Activated naive CD4-positive, alpha-beta T cell treated with anti-CD3 and anti-CD28 coated beads, Interleukin-2, amount 10 ng/mL, durations not matched to agents 7 days and 5 days (primary cell): ENCODE measurements around the gene PCDHGA11.
"Not testable (repeated sequence)": the region's sequence is repeated elsewhere in the genome, so short reads cannot be mapped to it uniquely, and the experiment has no call there.

Source experiments
- CTCF ChIA-PET: fragments of 350-600 bp; sonication (Branson Sonifier 250); formaldehyde crosslinking; loops from one replicate; lab custom pipeline; 2021; ENCODE audit warnings: antibody characterized with exemption; lab: Charles Lee
- DNase-seq: peaks from one replicate; pipeline ENCODE4 v3.0.0-alpha.2; 2020
- H3K27ac Mint-ChIP-seq: one replicate; pipeline ENCODE4 v1.8.0; 2021; ENCODE audit warnings: mild to moderate bottlenecking, moderate library complexity, mixed read lengths
- H3K27me3 Mint-ChIP-seq: one replicate; pipeline ENCODE4 v1.8.0; 2021; ENCODE audit warnings: mild to moderate bottlenecking, mixed read lengths
- H3K36me3 Mint-ChIP-seq: one replicate; pipeline ENCODE4 v1.8.0; 2021; ENCODE audit warnings: mixed read lengths
- H3K4me1 Mint-ChIP-seq: one replicate; pipeline ENCODE4 v1.8.0; 2021; ENCODE audit warnings: mixed read lengths
- H3K4me3 Mint-ChIP-seq: one replicate; pipeline ENCODE4 v1.8.0; 2021; ENCODE audit warnings: mild to moderate bottlenecking, moderate library complexity, mixed read lengths
- H3K9me3 Mint-ChIP-seq: one replicate; pipeline ENCODE4 v1.8.0; 2021; ENCODE audit warnings: mixed read lengths

PCDHGA11 gene

GRCh38 chr5:141409598-141410306 lies 11.1 kb upstream of the PCDHGA11 start:
- Mint-ChIP-seq H3K4me3 (no peak overlapping the region), H3K27ac (peak overlapping the region; percentile 79), H3K36me3 (peaks cover 18% of the 10 kb centered on the region), H3K4me1 (peaks cover 16% of the 10 kb centered on the region), H3K27me3 (peaks cover 66% of the 10 kb centered on the region), H3K9me3 (peaks cover 20% of the 10 kb centered on the region)
- no peak for DNase-seq
- CTCF ChIA-PET = no interaction called here

- CTCF ChIA-PET = interaction anchor here (0.9 to 2.5 kb wide), 2 partner anchors 113 to 204 kb away, joined by 3 to 10 read pairs; no protein-coding TSS in a partner anchor
- peaks cover 18% of the 10 kb centered on the region for H3K4me1 Mint-ChIP-seq
- H3K27me3 Mint-ChIP-seq = peaks cover 75% of the 10 kb centered on the region
- peaks cover 20% of the 10 kb centered on the region for H3K9me3 Mint-ChIP-seq
- no peak overlapping the region for H3K27ac Mint-ChIP-seq
- no peak overlapping the region for H3K4me3 Mint-ChIP-seq
- peaks cover 18% of the 10 kb centered on the region for H3K36me3 Mint-ChIP-seq
- no peak for DNase-seq
These were observed 9.3 kb upstream of the PCDHGA11 start for GRCh38 chr5:141411575-141411974.

GRCh38 chr5:141412854-141413539 lies 7.9 kb upstream of the PCDHGA11 start, which contains the start of gene PCDHGA10:
Gene PCDHGA10 (plus strand): TSS chr5:141412987. CDS start chr5:141413176, 189 bp downstream.
- Mint-ChIP-seq H3K4me3 (peak within 1 kb of the TSS; percentile 78), H3K27ac (peak within 1 kb of the TSS; percentile 74), H3K4me1 (peaks cover 21% of the 10 kb centered on the region), H3K9me3 (peaks cover 22% of the 10 kb centered on the region), H3K27me3 (peaks cover 79% of the 10 kb centered on the region), H3K36me3 (peaks cover 18% of the 10 kb centered on the region)
- CTCF ChIA-PET = interaction anchor here (0.6 to 3.4 kb wide), 27 partner anchors 8 to 171 kb away, joined by 3 to 17 read pairs (median 4); partner anchors contain the start of genes PCDHGA11, PCDHGA9, PCDHGB5 and PCDHGC5
- peak; percentile 72 for DNase-seq

- H3K4me3 Mint-ChIP-seq = peak overlapping the region; percentile 78
- H3K4me1 Mint-ChIP-seq = peaks cover 22% of the 10 kb centered on the region
- no peak for DNase-seq
- CTCF ChIA-PET = interaction anchor here (0.9 to 3.4 kb wide), 20 partner anchors 11 to 170 kb away, joined by 3 to 17 read pairs (median 4); partner anchors contain the start of genes PCDHGA9, PCDHGB5 and PCDHGC5
- H3K27ac Mint-ChIP-seq = peak overlapping the region; percentile 74
- H3K27me3 Mint-ChIP-seq = peaks cover 79% of the 10 kb centered on the region
- peaks cover 23% of the 10 kb centered on the region for H3K36me3 Mint-ChIP-seq
- H3K9me3 Mint-ChIP-seq = peaks cover 26% of the 10 kb centered on the region
These were observed 7.2 kb upstream of the PCDHGA11 start for GRCh38 chr5:141413540-141414069.

- not testable (repeated sequence) for H3K27ac Mint-ChIP-seq, DNase-seq, H3K4me3 Mint-ChIP-seq
- Mint-ChIP-seq H3K36me3 (peaks cover 19% of the 10 kb centered on the region), H3K27me3 (peaks cover 79% of the 10 kb centered on the region), H3K4me1 (peaks cover 22% of the 10 kb centered on the region), H3K9me3 (peaks cover 26% of the 10 kb centered on the region)
- CTCF ChIA-PET = interaction anchor here (1.5 to 3.4 kb wide), 4 partner anchors 13 to 149 kb away, joined by 3 to 17 read pairs (median 6); no protein-coding TSS in a partner anchor
These were observed 6.1 kb upstream of the PCDHGA11 start for GRCh38 chr5:141414548-141415274.

GRCh38 chr5:141415275-141415618 lies 5.6 kb upstream of the PCDHGA11 start:
- H3K27ac Mint-ChIP-seq, DNase-seq: not testable (repeated sequence)
- Mint-ChIP-seq H3K4me3 (peak overlapping the region; percentile 18), H3K9me3 (peaks cover 27% of the 10 kb centered on the region), H3K36me3 (peaks cover 21% of the 10 kb centered on the region), H3K27me3 (peaks cover 77% of the 10 kb centered on the region), H3K4me1 (peaks cover 22% of the 10 kb centered on the region)
- CTCF ChIA-PET = interaction anchor here (3.4 kb wide), 1 partner anchor 98 kb away, joined by 17 read pairs; no protein-coding TSS in a partner anchor

- CTCF ChIA-PET = interaction anchor here (0.9 to 1.7 kb wide), 9 partner anchors 11 to 146 kb away, joined by 3 to 6 read pairs (median 4); partner anchors contain the start of genes PCDHGB3 and PCDHGB6
- H3K9me3 Mint-ChIP-seq = peaks cover 38% of the 10 kb centered on the region
- H3K36me3 Mint-ChIP-seq = peaks cover 27% of the 10 kb centered on the region
- peaks cover 32% of the 10 kb centered on the region for H3K4me1 Mint-ChIP-seq
- H3K27ac Mint-ChIP-seq = peak within 1 kb of the TSS; percentile 59
- peak within 1 kb of the TSS; percentile 60 for H3K4me3 Mint-ChIP-seq
- DNase-seq = peak; percentile 63
- peaks cover 90% of the 10 kb centered on the region for H3K27me3 Mint-ChIP-seq
These were observed 3.2 kb upstream of the PCDHGA11 start, which contains the start of gene PCDHGB7 for GRCh38 chr5:141417494-141418172. Gene PCDHGB7 (plus strand): TSS chr5:141417677. CDS start chr5:141417860, 183 bp downstream.

GRCh38 chr5:141419074-141419880 lies 1.6 kb upstream of the PCDHGA11 start:
- no peak for DNase-seq
- Mint-ChIP-seq H3K4me3 (no peak overlapping the region), H3K9me3 (peaks cover 36% of the 10 kb centered on the region), H3K27me3 (peaks cover 83% of the 10 kb centered on the region), H3K36me3 (peaks cover 23% of the 10 kb centered on the region), H3K27ac (peak overlapping the region; percentile 59), H3K4me1 (peaks cover 20% of the 10 kb centered on the region)
- CTCF ChIA-PET = interaction anchor here (0.6 to 3.3 kb wide), 7 partner anchors 11 to 148 kb away, joined by 3 to 14 read pairs (median 4); partner anchors contain the start of genes PCDHGA12 and PCDHGB3

- Mint-ChIP-seq H3K4me1 (peaks cover 16% of the 10 kb centered on the region), H3K27me3 (peaks cover 70% of the 10 kb centered on the region), H3K36me3 (peaks cover 21% of the 10 kb centered on the region), H3K9me3 (peaks cover 32% of the 10 kb centered on the region), H3K27ac (peak overlapping the region; percentile 77), H3K4me3 (peak overlapping the region; percentile 76)
- DNase-seq = no peak
- CTCF ChIA-PET = interaction anchor here (0.7 to 3.3 kb wide), 27 partner anchors 9 to 194 kb away, joined by 3 to 35 read pairs (median 4); partner anchors contain the start of genes PCDHGA10, PCDHGA12, PCDHGA7 and PCDHGA8
These were observed 621 bp downstream of the PCDHGA11 start for GRCh38 chr5:141421489-141421855.

GRCh38 chr5:141422742-141423291 lies 2.0 kb downstream of the PCDHGA11 start:
- Mint-ChIP-seq H3K4me3 (no peak overlapping the region), H3K36me3 (peaks cover 21% of the 10 kb centered on the region), H3K27me3 (peaks cover 72% of the 10 kb centered on the region), H3K4me1 (peaks cover 15% of the 10 kb centered on the region), H3K27ac (no peak overlapping the region), H3K9me3 (peaks cover 32% of the 10 kb centered on the region)
- DNase-seq = no peak
- CTCF ChIA-PET = interaction anchor here (3.3 kb wide), 1 partner anchor 90 kb away, joined by 14 read pairs; no protein-coding TSS in a partner anchor

- no peak overlapping the region for H3K27ac Mint-ChIP-seq
- H3K27me3 Mint-ChIP-seq = peaks cover 61% of the 10 kb centered on the region
- H3K9me3 Mint-ChIP-seq = peaks cover 16% of the 10 kb centered on the region
These were observed 7.1 kb downstream of the PCDHGA11 start for GRCh38 chr5:141427783-141428426.

More at GRCh38 chr5:141427783-141428426, 7.1 kb downstream of the PCDHGA11 start:
- Mint-ChIP-seq H3K36me3 (peaks cover 9% of the 10 kb centered on the region), H3K4me1 (peaks cover 12% of the 10 kb centered on the region), H3K4me3 (no peak overlapping the region)
- CTCF ChIA-PET = interaction anchor here (1.0 to 3.4 kb wide), 3 partner anchors 10 to 130 kb away, joined by 3 to 24 read pairs (median 3); partner anchors contain the start of gene PCDHGA10
- DNase-seq = no peak
